ENCODE results near the gene DTNA.

DTNA gene

DNA sequence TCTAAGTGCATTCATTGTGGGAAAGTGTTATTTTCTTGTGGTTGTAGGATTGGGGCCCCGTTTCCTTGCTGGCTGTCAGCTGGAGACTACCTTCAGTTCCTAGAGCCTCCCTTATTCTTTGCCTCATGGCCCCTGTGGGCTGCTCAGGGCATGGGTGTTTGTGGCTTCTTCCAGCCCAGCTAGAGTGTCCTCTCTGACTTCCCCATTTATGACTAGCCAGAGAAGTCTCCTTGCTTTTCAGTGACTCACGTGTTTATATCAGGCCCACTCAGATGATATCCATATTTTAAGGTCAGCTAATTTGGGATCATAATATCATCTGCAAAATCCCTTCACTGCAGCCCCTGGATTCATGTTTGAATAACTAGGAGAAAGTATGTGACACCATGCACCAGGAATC lies 62.8 kb downstream of the DTNA start:
- DNase-seq: no peak

DNA sequence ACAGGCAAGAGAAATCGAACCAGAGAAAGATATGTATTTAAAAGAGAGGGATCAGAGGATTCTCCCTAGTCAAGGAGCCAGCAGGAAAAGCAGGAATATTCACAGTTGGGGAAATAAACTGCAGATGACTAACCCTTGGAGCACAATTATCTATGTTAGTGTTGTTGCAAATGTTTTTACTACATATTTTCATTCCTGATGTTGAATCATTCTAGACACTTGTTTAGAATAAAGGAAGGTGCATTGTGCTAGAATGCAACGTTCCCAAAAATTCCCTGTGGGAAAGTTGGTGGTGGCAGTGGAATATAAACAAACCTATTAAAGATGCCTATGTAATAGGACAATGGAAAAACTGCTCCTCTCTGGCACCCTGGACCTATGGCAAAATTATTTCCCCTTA lies 63.3 kb downstream of the DTNA start:
- no peak for DNase-seq

DNA sequence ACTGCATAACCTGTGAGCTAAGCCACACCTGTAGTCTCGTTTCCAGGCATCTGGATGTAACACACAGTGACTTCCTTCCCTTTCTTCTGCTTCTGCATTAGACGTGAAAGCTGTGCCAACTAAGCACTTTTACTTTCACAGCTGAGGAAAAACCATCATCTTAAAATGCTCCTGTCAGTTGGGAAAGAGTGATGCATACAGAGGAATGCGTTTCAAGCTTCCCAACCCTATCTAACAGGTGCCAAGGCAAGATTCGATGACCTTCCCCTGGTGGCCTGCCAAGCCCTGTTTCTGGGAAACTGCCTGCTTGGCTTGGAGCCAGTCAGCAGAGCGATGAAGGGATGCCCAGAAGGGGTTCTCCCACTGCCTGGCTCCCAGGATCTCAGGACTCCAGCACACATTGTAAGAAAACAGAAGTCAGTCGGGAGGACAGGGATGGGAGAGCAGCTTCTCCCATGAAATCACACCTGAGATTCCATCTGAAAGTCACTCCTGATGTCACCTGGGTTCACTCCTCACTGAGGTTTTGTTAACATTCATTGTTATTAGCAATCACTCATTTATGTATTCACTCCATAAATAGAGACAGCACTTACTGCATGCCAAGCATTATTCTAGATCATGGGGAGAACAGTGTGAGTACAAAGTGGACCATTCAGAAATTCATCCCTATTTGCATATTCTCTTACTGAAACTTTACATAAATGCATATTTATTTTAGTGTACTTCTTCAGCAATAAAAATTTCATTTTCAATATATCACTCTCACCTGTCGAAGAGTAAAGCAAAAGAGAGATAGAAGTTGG lies 64.1 kb downstream of the DTNA start:
- DNase-seq: peak in 12 of 14 donors; percentile 13 to 74 (median 45)

DNA sequence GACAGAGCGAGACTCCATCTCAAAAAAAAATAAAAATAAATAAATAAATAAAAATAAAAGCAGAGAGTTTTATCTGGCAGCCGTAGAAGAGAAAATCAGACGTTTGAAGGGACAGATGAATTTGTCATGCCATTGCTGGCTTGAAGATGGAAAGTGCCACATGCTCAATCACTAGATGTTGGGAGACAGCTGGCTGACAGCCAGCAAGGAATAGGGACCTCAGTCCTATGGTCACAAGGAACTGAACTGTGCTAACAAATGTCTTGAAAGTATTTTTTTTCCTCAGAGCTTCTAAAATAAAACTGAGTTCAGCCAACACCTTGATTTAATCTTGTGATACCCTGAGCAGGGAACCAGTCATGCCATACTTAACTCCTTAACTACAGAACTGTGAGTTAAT lies 65.4 kb downstream of the DTNA start:
- DNase-seq: no peak

DNA sequence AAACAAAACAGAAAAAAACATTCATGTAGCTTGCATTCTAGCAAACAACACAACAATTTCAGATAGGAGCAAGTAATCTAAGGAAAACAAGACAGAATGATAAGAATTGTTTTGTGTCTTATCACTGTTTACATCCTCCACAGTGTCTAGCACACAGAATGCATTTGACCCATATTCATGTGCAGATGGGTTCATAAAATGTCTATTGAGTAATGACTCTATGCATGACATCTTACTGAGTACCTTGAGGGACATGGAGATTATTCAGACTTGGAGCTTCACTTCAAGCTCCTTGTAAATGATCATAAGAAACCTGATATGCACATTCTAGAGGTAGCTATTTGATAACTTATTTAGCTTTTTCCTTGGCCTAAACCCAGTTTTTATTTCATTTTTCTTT lies 69.0 kb downstream of the DTNA start:
- no peak for DNase-seq

DNA sequence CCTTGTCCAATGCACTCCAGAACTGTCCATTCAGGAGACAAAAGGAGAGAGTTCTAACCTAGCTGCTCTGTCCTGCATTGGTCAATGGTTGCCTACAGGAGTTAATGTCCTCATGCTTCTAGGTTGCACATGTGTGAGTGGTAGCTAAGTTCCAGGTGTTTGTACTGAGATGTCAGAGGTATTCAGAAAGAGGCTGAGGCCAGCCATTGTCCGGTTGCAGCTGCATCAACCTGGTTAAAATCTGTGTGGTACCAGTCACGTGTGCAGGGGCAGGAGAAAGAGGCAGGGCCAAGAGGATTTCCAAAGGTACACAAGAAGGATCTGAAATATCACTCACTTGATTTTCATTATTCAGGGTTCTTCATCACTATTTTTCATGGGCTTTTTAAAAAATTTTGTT lies 70.8 kb downstream of the DTNA start:
- no peak for DNase-seq

DNA sequence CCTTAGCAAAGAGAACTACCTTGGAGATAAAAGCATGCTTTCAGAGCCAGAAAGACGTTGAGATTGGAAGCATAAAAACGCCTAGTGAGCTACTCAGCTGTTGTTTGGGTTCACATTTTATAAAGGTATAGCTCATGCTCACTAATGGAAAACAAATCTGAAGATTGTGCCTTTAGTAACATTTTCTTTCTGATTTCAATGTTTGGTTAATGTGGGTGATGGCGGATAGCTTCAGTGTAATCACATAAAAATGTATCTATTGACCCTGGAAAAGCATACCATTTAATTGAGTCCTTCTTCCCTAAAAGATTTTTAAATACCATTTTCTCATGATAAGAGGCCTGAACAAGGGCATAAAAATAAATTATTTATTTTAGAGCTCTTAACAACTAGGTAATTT lies 73.4 kb downstream of the DTNA start:
- DNase-seq: no peak

DNA sequence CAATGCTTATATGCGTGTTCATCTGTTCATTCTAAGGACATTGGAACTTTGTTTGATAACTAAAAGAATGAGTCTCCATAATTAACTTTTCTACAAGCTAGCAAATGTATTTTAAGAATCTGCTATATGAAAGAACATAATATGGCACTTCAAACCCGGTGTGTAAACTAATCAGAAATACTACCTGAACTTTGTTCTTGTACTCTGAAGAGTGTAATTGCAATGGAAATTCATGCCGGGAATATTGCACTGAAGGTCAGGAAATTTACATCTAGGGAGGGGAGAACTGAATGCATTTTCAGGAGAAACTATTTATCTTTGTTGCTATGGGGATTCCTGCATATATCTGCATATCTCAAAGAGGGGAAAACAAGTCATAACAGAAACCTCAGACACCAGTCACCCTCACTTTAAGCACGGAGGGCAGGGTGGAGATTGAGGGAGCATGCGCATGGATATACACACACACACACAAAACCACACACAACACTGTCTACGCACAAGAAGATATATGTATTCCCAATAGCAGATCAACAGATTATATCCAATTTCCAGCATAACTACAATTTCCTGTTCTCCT lies 76.2 kb downstream of the DTNA start:
- DNase-seq: no peak

DNA sequence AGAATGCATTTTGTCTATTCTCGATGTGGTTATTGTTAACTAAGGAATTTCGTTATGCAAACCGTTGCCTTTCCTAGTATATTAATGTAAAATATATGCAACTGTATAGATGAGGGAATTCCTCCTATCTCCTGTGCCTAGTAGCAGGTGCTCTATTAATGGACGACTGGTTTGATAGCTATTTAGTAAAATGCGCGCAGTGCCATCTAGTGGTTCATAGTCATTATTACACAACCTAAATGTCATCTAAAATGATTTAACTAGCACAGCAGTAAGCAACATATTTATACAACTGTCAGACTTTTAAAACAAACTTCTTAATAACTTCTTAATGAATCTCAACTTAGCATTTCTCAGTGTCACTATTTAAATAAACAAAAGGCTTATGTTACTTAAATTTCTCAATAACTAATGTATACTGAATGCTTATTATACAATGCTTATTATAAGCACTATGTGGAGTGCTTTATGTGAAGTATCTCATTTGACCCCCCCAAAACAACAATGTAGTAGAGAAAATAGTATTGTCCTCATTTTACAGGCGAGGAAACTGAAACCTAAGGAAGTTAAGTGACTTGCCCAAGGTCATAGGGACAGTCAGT lies 77.9 kb downstream of the DTNA start:
- DNase-seq: peak in 2 of 14 donors; percentile 10 to 63

DNA sequence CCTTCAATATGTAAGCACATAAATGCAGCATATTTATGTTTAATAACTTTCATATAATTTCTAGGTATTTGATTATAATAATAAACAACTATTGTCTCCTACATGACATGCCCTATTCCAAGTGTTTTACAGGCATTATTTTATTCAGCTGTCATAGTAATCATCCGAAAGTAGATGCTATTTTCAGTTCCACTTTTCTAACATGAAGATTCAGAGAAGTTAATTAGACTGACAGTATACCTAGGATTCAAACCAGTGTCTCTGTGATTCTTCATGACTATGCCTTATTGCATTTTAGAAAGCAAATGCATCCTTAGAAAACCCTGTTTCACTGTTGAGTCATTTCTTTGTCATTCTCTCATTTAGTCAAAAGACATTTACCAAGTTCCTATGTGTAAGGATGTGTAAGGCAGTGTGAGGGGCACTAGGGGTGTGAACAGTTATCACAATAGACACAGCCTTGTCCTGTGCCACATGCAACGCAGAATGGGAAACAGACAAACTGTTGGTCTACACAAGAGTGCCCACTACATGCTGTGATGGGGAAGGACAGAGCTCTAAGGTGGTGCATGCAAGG lies 79.8 kb downstream of the DTNA start:
- no peak for DNase-seq

DNA sequence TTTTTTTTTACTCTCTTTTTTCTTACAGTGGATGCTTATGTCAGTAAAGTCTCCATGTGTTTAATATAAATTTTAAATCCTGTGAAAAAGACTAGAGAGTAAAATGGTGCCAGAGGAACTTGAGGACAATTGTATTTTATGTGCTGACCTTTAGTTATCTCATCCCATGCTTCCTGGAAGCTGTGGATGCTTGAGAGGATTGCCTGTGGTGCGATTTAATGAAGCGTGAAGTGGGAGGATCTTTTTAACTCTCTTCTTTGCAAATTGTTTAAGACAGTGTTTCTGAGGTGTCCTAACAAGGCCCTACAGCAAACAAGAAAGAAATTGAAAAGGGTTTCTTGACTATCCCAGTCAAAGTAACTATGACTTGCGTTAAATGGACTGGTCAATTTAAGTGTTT lies 84.2 kb downstream of the DTNA start:
- DNase-seq: no peak

DNA sequence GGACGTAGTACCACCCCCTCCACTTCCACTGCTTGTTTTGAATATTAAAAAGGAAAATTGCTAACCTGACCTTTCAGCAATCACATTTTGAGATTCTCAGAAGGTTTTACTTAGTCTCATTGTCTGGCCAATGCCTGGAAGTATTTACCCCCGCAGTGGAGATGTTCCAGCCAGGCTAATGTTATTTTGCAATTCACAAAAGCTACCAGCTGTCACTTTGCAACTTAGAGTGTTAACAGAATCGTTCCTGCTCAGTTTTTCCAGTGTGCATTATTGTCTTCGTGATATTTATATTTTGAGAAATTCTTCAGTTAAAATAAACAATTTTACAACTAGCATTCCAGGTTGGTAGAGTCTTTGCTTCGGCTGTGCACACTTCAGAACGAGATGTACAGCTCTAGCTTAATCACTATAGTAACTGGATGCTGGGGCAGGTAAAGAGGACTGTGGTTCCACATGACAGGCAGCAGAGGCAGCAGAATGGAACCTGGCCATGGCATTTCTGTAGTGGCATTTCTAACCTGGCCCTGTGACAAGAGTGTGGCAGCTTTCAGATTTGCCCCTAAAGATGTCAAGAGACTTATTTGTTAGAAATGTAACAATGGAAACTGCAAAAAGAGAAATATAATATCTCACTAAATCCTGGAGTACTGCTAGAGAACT lies 85.1 kb downstream of the DTNA start:
- DNase-seq: peak in 1 of 14 donors; percentile 66

DNA sequence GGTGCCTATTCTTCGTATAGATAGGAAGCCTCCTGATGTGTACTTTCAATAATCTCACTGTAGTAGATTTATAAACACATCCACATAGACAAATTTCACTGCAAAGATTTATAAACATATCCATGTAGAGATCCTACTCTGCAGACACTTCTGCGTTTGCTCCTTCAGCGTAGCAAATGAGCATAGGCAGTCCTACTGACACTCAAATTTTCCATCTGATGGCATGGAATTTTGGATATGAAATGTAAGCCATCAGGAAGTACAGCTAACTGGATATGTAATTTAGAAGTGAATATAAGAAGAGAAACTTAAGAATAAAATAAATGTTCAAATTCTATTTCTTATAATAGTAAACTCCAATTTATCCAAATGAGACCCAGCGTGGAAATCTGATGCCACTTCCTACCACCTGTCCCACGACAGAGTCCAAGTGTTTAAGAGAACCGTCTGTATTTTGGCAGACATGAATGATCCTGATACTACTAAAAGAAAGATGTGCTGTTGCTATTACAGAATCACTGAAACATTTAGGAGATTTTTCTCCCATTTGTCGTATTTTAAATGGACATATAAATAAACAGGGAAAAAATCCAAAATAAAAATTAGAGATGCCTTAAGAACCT lies 86.0 kb downstream of the DTNA start:
- peak in 1 of 14 donors; percentile 41 for DNase-seq

DNA sequence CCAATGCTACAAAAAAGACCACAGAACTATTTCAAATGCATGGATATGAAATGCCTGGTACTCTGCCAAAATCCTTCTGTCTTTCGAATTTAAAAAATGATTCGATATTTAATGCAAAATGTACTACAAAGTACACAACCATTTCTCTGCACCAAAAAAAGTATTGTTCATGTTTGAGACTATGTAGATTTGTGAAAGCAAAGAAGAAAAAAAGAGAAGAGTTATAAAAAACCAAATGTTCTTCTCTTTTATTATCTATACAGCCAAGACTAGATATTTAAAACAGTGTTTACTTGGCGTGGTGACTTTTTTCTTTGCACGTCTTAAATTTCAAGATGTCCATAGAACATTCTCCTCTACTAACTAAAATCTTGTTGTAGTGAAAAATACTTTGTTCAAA lies 89.2 kb downstream of the DTNA start:
- no peak for DNase-seq

DNA sequence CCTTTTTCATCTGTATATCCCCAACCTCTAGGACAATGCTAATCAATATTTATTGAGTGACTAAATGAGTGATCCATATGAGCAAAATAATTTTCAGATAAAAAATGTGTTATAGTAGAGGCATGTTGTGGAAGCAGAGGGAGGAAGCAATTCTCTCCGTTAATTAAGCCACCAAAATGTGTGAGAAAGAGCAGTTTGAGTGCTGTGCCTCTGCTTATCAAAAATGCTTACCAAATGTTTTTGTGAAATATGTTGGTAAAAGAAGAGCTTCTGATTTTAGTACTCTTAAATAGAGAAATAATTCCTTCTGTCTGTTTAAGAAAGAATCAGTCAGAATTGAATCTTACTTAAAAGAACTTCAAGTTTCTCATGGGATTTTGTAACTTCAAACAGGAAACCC lies 90.3 kb downstream of the DTNA start:
- DNase-seq: no peak

DNA sequence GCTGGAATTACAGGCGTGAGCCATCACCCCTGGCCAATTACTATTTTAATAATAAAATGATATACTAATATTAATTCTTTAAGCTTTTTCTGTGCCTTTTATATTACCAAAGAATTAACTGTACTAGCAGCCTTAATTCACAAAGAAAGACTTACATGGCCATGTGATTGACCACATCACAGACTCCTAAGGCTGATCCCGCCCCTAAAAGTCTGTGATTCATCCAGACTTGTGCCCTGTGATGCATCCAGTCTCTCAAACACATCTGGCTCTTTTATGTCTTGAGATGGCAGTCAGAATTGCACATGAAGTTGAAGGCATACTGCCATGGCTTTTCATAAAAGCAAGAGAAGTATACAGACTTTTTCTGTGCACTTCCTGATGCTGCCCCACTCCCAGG lies 91.7 kb downstream of the DTNA start:
- no peak for DNase-seq

DNA sequence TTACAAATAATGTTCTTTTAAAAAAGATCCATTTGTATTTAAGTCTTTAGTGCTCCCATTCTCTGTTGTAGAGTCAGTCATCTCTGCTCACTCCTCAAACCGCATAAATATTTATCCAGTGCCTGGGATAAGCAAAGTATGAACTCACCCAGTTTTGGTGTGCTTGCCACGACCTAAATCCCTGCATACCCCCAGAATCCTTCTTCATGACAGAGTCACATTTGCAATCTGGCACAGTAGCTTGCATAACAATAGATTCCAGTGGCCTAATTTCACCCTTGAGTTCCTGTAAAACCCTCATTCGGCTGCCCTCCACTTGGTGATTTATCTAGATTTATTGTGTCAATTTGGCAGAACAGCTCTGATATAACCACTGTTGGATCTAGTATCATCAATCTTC lies 92.9 kb downstream of the DTNA start:
- DNase-seq: peak in 1 of 14 donors; percentile 11

DNA sequence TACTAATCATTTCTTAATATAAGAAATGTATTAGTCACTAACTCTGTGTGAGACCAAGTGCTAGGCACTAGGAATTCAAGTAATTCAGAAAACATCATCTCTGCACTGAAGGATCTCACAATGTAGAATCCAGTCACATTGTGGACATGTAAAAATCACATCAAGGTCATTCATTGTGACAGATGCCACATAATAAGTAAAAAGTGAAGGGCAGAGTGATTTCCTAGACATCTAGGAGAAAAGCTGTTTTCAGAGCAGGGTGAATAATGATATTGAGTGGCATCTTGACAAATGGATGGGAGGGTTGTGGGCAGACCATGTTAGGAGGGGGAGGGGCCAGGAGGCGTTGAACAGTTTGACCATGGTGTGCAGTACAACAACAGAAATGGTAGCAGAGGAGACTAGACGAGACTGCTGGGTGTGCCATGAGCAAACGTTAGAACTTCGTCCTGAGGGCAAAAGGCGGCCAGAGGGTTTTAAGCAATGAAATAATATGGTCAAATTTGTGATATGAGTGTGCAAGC lies 93.8 kb downstream of the DTNA start:
- DNase-seq: no peak

DNA sequence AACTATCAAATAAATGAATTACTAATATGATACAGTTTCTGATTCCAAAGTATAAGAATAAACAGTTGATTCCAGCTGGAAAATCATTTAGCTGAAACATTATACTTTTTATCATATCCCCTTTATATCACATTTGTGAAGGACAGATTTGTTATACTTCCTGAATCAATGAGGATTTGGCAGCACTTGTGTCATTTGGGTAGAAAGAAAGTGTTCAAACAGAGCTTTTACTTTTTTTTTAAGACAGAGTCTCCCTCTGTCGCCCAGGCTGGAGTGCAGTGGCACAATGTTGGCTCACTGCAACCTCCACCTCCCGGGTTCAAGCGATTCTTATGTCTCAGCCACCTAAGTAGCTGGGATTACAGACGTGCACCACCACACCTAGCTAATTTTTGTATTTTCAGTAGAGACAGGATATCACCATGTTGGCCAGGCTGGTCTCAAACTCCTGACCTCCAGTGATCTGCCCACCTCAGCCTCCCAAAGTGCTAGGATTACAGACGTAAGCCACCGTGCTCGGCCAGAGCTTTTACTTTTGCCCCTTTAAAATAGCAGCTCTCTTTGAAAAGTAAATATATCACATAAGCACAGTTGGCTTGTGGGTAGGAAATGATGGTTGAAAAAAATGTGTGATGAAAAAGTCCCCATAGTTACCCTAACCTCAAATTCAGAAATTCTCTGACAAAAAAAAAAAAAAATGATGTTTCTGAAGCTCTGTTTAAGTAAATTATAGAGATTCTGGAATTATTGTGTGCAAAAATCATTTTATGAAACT lies 95.2 kb downstream of the DTNA start:
- DNase-seq: no peak

DNA sequence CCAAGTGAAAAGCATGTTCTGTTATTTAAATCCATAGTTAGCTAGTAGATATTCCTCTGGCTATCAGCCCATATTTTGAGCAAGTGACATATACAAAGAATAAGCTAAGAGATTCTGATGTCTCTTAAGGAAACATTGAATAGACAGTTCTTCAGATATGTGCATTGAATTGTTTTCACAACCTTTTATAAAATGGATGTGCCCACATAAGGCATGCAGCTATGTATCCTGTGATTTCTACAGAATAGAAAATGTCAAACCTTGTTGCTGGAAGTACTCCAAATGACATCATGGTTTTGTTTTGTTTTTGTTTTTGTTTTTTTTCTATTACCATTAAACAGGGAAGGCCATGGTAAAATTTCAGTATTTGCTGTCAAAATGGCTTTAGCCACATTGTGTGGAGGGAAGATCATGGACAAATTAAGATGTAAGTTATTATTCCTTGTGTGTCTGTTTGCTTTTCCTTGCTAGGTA lies 95.8 kb downstream of the DTNA start:
- no peak for DNase-seq

DNA sequence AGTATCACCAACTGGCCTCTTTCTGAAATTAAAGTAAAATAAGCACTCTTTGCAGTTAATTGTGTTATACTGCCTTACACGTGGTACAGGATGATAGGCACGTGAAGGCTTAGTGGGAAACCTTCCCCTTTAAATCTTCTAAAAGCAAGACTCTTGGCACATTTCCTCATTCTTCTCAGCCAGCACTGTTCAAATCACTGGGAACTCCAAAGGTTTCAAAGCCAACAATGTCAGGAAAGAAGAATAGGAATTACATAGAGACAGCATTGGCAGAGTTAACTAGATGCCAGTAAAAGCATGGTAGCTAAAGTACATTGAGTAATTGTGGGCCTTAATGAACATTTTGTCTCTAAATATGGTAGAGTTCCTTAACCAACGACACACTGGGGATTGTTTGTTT lies 96.4 kb downstream of the DTNA start:
- peak in 1 of 14 donors; percentile 34 for DNase-seq

Measured in C1 segment of cervical spinal cord (tissue), 14 donors.